ENCODE data around the gene LRBA.

DNA sequence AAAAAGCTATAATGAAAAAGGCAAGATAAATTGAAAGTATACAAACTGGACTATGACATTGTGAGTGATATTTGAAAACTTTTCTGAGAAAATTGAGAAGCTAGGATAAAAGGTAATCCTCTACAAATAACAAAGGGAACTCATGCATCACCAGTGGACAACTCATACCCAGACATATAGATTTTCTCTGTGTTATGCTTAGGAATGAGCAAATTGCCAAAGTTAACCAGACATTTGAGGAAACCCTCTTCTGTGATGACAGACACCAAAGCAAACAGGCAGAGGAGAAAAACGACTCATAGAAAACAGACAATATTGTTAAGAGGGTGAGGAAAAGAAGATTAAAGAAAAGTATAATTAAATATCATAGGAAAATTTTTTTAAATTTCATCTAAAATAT is 246.6 kb downstream of the LRBA start:
- no peak for TF ChIP-seq FOS (IDR thresholded peaks at IDR 0.05; ENCODE audit: low read depth, low read length)
- TF ChIP-seq, protein P1, sequence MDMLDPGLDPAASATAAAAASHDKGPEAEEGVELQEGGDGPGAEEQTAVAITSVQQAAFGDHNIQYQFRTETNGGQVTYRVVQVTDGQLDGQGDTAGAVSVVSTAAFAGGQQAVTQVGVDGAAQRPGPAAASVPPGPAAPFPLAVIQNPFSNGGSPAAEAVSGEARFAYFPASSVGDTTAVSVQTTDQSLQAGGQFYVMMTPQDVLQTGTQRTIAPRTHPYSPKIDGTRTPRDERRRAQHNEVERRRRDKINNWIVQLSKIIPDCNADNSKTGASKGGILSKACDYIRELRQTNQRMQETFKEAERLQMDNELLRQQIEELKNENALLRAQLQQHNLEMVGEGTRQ (IDR thresholded peaks at IDR 0.05; ENCODE audit: low read depth, low read length), result no peak
- TF ChIP-seq, protein P2, sequence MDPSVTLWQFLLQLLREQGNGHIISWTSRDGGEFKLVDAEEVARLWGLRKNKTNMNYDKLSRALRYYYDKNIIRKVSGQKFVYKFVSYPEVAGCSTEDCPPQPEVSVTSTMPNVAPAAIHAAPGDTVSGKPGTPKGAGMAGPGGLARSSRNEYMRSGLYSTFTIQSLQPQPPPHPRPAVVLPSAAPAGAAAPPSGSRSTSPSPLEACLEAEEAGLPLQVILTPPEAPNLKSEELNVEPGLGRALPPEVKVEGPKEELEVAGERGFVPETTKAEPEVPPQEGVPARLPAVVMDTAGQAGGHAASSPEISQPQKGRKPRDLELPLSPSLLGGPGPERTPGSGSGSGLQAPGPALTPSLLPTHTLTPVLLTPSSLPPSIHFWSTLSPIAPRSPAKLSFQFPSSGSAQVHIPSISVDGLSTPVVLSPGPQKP (IDR thresholded peaks at IDR 0.05; ENCODE audit: borderline replicate concordance, low read depth, low read length), result no peak
- TF ChIP-seq MAFK (IDR thresholded peaks at IDR 0.05; ENCODE audit: low read depth, low read length), result no peak
- TF ChIP-seq, protein P3, sequence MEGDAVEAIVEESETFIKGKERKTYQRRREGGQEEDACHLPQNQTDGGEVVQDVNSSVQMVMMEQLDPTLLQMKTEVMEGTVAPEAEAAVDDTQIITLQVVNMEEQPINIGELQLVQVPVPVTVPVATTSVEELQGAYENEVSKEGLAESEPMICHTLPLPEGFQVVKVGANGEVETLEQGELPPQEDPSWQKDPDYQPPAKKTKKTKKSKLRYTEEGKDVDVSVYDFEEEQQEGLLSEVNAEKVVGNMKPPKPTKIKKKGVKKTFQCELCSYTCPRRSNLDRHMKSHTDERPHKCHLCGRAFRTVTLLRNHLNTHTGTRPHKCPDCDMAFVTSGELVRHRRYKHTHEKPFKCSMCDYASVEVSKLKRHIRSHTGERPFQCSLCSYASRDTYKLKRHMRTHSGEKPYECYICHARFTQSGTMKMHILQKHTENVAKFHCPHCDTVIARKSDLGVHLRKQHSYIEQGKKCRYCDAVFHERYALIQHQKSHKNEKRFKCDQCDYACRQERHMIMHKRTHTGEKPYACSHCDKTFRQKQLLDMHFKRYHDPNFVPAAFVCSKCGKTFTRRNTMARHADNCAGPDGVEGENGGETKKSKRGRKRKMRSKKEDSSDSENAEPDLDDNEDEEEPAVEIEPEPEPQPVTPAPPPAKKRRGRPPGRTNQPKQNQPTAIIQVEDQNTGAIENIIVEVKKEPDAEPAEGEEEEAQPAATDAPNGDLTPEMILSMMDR (conservative IDR thresholded peaks at IDR 0.05; ENCODE audit: low read depth, low read length), result no peak
- TF ChIP-seq POLR2A (IDR thresholded peaks at IDR 0.05; ENCODE audit: low read depth, low read length), result no peak
